NCI-H1694 treated with DMSO at 0.1 percent for 48 hours (cell line): ENCODE results near the gene ARHGAP22.

Source experiments
- DNase-seq: peaks from one replicate; lab custom pipeline; 2025; lab: John Stamatoyannopoulos, UW

ARHGAP22 gene

GRCh38 chr10:48496831-48497779 lies 107.8 kb downstream of the ARHGAP22 start:
- no peak for DNase-seq

GRCh38 chr10:48496105-48496830 lies 108.6 kb downstream of the ARHGAP22 start:
- no peak for DNase-seq

- no peak for DNase-seq
These were observed 109.4 kb downstream of the ARHGAP22 start for GRCh38 chr10:48495282-48496045.

GRCh38 chr10:48494611-48495010 lies 110.3 kb downstream of the ARHGAP22 start:
- no peak for DNase-seq

GRCh38 chr10:48494073-48494472 lies 110.8 kb downstream of the ARHGAP22 start:
- no peak for DNase-seq

GRCh38 chr10:48493083-48493871 lies 111.6 kb downstream of the ARHGAP22 start:
- peak; percentile 47 for DNase-seq

GRCh38 chr10:48492201-48492600 lies 112.7 kb downstream of the ARHGAP22 start:
- no peak for DNase-seq

GRCh38 chr10:48491392-48492139 lies 113.3 kb downstream of the ARHGAP22 start:
- no peak for DNase-seq

GRCh38 chr10:48490946-48491345 lies 113.9 kb downstream of the ARHGAP22 start:
- DNase-seq = no peak

- no peak for DNase-seq
These were observed 114.3 kb downstream of the ARHGAP22 start for GRCh38 chr10:48490571-48490940.

GRCh38 chr10:48489099-48489498 lies 115.8 kb downstream of the ARHGAP22 start:
- DNase-seq = no peak

GRCh38 chr10:48487244-48487643 lies 117.6 kb downstream of the ARHGAP22 start:
- no peak for DNase-seq

- DNase-seq = no peak
These were observed 119.2 kb downstream of the ARHGAP22 start for GRCh38 chr10:48485711-48486110.

GRCh38 chr10:48484911-48485310 lies 120.0 kb downstream of the ARHGAP22 start:
- DNase-seq = no peak

- DNase-seq = no peak
These were observed 122.7 kb downstream of the ARHGAP22 start for GRCh38 chr10:48482207-48482606.

- DNase-seq = no peak
These were observed 123.5 kb downstream of the ARHGAP22 start for GRCh38 chr10:48481385-48481784.

GRCh38 chr10:48480397-48481374 lies 124.2 kb downstream of the ARHGAP22 start:
- no peak for DNase-seq

GRCh38 chr10:48478980-48479811 lies 125.7 kb downstream of the ARHGAP22 start:
- no peak for DNase-seq

- DNase-seq = no peak
These were observed 126.4 kb downstream of the ARHGAP22 start for GRCh38 chr10:48478469-48478868.
